MCF 10A (cell line): ENCODE data around the gene LHFPL2. TPM values are rescaled to one million over a fixed set of nuclear protein-coding genes. Genes with fewer than 3 reads are reported as not detected.

ENCODE experiments used
- BruUV-seq: library from RNA; stranded (reverse); fragments of 400-500 nt; replicated peaks from 2 replicates; lab custom pipeline; 2021; lab: Mats Ljungman, UMichigan
- CTCF ChIA-PET: fragments of 300-600 bp; sonication (Branson Sonifier 250); formaldehyde crosslinking; extraction: SDS; loops from one replicate; lab custom pipeline; 2021; ENCODE audit warnings: antibody characterized with exemption, inconsistent platforms; lab: Yijun Ruan, JAX
- POLR2A ChIA-PET: fragments of 300-600, 350-650 bp; sonication (Branson Sonifier 250); formaldehyde crosslinking; extraction: SDS; loops from one replicate; lab custom pipeline; 2020; ENCODE audit warnings: antibody characterized with exemption, inconsistent platforms; lab: Yijun Ruan, JAX
- DNase-seq: peaks from one replicate; pipeline ENCODE4 v3.0.0-alpha.2; 2018; ENCODE audit not compliant: unreplicated experiment
- H3K27ac Mint-ChIP-seq: one replicate; pipeline ENCODE4 v1.8.0; 2022; ENCODE audit warnings: mild to moderate bottlenecking, low read depth, mixed read lengths; ENCODE audit not compliant: unreplicated experiment
- H3K27me3 Mint-ChIP-seq: one replicate; pipeline ENCODE4 v1.8.0; 2022; ENCODE audit warnings: mixed read lengths; ENCODE audit not compliant: insufficient read depth, unreplicated experiment
- H3K36me3 Mint-ChIP-seq: one replicate; pipeline ENCODE4 v1.8.0; 2022; ENCODE audit warnings: mild to moderate bottlenecking, moderate library complexity, mixed read lengths; ENCODE audit not compliant: insufficient read depth, unreplicated experiment
- H3K4me1 Mint-ChIP-seq: one replicate; pipeline ENCODE4 v1.8.0; 2022; ENCODE audit warnings: mixed read lengths; ENCODE audit not compliant: insufficient read depth, unreplicated experiment
- H3K4me3 Mint-ChIP-seq: one replicate; pipeline ENCODE4 v1.8.0; 2022; ENCODE audit warnings: mild to moderate bottlenecking, moderate library complexity, mixed read lengths; ENCODE audit not compliant: unreplicated experiment
- H3K9me3 Mint-ChIP-seq: one replicate; pipeline ENCODE4 v1.8.0; 2022; ENCODE audit warnings: mixed read lengths; ENCODE audit not compliant: unreplicated experiment
- CTCF ChIP-seq: fragments of 200-600 bp; IDR thresholded peaks from one replicate; pipeline ENCODE4 v1.8.0; 2022; ENCODE audit warnings: antibody characterized with exemption, mild to moderate bottlenecking; ENCODE audit not compliant: unreplicated experiment
- intact Hi-C: fragments of 100-400 bp; cut with micrococcal nuclease; formaldehyde crosslinking; loops from 2 replicates; pipeline ENCODE4 v1.14.1; 2022
- total RNA-seq: library from RNA; stranded (reverse); gene quantifications from 2 replicates; pipeline ENCODE4 v1.2.3, GENCODE V29; 2022

LHFPL2 gene
- total RNA-seq, 1 experiment from 2014 or later: 45.9 TPM

- CTCF ChIA-PET: interaction anchor here (0.8 kb wide), 2 partner anchors 18 to 108 kb away, joined by 3 to 4 read pairs; no protein-coding TSS in a partner anchor
- Mint-ChIP-seq H3K27ac (no peak overlapping the region), H3K9me3 (peaks cover 10% of the 10 kb centered on the region), H3K36me3 (peaks cover 4% of the 10 kb centered on the region), H3K27me3 (no peaks in the 10 kb centered on the region), H3K4me3 (no peak overlapping the region), H3K4me1 (peaks cover 24% of the 10 kb centered on the region)
- no peak for DNase-seq
- intact Hi-C loops: no loop called here
- POLR2A ChIA-PET: interaction anchor here (0.9 to 1.8 kb wide), 3 partner anchors 24 to 28 kb away, joined by 4 to 7 read pairs (median 5); partner anchors contain the start of gene LHFPL2
- no peak for TF ChIP-seq CTCF
- BruUV-seq: no TSS peak
Observed at GRCh38 chr5:78672154-78672553, 23.6 kb upstream of the LHFPL2 start.

GRCh38 chr5:78671609-78672008, 23.0 kb upstream of the LHFPL2 start:
- no peak overlapping the region for H3K4me3 Mint-ChIP-seq
- intact Hi-C loops: no loop called here
- peak overlapping the region; percentile 37 for H3K27ac Mint-ChIP-seq
- H3K4me1 Mint-ChIP-seq: peaks cover 24% of the 10 kb centered on the region
- BruUV-seq: no TSS peak
- POLR2A ChIA-PET: interaction anchor here (0.9 to 1.4 kb wide), 2 partner anchors 25 to 28 kb away, joined by 4 to 7 read pairs; no protein-coding TSS in a partner anchor
- H3K36me3 Mint-ChIP-seq: peaks cover 4% of the 10 kb centered on the region
- TF ChIP-seq CTCF: no peak
- no peak for DNase-seq
- H3K9me3 Mint-ChIP-seq: peaks cover 10% of the 10 kb centered on the region
- H3K27me3 Mint-ChIP-seq: no peaks in the 10 kb centered on the region
- CTCF ChIA-PET: interaction anchor here (0.7 to 0.8 kb wide), 3 partner anchors 18 to 485 kb away, joined by 3 to 4 read pairs (median 3); no protein-coding TSS in a partner anchor

GRCh38 chr5:78670701-78671269, 22.2 kb upstream of the LHFPL2 start:
- BruUV-seq: no TSS peak
- ChIA-PET POLR2A (no interaction called here), CTCF (interaction anchor here (0.7 to 0.8 kb wide), 2 partner anchors 43 to 485 kb away, joined by 3 read pairs; no protein-coding TSS in a partner anchor)
- intact Hi-C loops: no loop called here
- Mint-ChIP-seq H3K9me3 (peaks cover 10% of the 10 kb centered on the region), H3K27me3 (no peaks in the 10 kb centered on the region), H3K4me3 (no peak overlapping the region), H3K36me3 (peaks cover 4% of the 10 kb centered on the region), H3K4me1 (peaks cover 18% of the 10 kb centered on the region), H3K27ac (peak overlapping the region; percentile 37)
- no peak for TF ChIP-seq CTCF
- DNase-seq: no peak

- Mint-ChIP-seq H3K27me3 (no peaks in the 10 kb centered on the region), H3K27ac (no peak overlapping the region), H3K9me3 (peaks cover 3% of the 10 kb centered on the region), H3K4me3 (no peak overlapping the region), H3K36me3 (peaks cover 4% of the 10 kb centered on the region), H3K4me1 (peaks cover 18% of the 10 kb centered on the region)
- DNase-seq: no peak
- ChIA-PET POLR2A (interaction anchor here (1.6 kb wide), 2 partner anchors 21 to 31 kb away, joined by 4 read pairs; partner anchors contain the start of gene LHFPL2), CTCF (interaction anchor here (0.6 to 1.1 kb wide), 2 partner anchors 13 to 162 kb away, joined by 3 read pairs; no protein-coding TSS in a partner anchor)
- intact Hi-C loops: no loop called here
- BruUV-seq: no TSS peak
- TF ChIP-seq CTCF: no peak
Observed at GRCh38 chr5:78669331-78669730, 20.8 kb upstream of the LHFPL2 start.
